ENCODE results near the gene PERM1. TPM values are rescaled to one million over a fixed set of nuclear protein-coding genes. Genes with fewer than 3 reads are reported as not detected.

Gene PERM1
- total and polyA plus RNA-seq, 2 donors (not counting 1 experiment from before 2014, with no cell fraction given): 0.03 to 0.17 TPM

DNA sequence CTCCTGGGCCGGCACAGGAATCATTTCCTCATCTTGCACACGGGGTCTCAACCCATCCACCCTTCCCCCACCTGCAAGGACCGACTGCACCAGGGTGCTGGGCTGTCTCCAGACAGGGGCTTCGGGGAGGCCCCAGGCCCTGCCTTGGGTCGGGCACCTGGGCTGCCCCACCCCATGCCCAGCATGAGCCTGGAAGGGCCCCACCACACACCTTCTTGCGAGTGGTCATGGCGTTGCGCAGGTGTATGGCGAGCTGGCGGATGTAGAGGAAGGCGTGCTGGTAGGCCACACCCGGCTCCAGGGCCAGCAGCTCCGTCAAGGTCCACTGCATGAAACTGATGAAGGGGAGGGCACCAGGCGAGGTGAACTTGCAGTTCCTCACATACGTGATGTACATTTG lies 29.7 kb downstream of the PERM1 start:
- H3K79me2 ChIP-seq (ENCODE audit: control insufficient read depth, insufficient read depth, low read length): peaks cover 2% of the 10 kb centered on the region
- no peaks in the 10 kb centered on the region for H3K27me3 ChIP-seq (ENCODE audit: control insufficient read depth, insufficient read depth, low read length)
- TF ChIP-seq CTCF (conservative IDR thresholded peaks at IDR 0.05 in 1 of 2, IDR thresholded peaks at IDR 0.05 in 1 of 2; ENCODE audit: low read depth in 1 of 2, low read length in 2 of 2) (no peak), EZH2 (IDR thresholded peaks at IDR 0.05; ENCODE audit: low read length, missing control alignments) (no peak)
- no peak overlapping the region for H2AFZ ChIP-seq (ENCODE audit: low read length)
- H3K4me1 ChIP-seq (ENCODE audit: control insufficient read depth, extremely low read depth, insufficient read depth, low read length): no peaks in the 10 kb centered on the region
- peaks cover 45% of the 10 kb centered on the region for H3K36me3 ChIP-seq (ENCODE audit: control insufficient read depth, insufficient read depth, low read length)
- H3K4me2 ChIP-seq (ENCODE audit: extremely low read depth, insufficient read depth, low read length): no peak overlapping the region
- no peak overlapping the region for H3K27ac ChIP-seq (ENCODE audit: insufficient read depth, low read length)
- DNase-seq (ENCODE audit: low read depth in 2 of 2): no peak
- H4K20me1 ChIP-seq (ENCODE audit: control insufficient read depth, extremely low read depth, insufficient read depth, low read length): no peaks in the 10 kb centered on the region
- H3K9me3 ChIP-seq (ENCODE audit: control insufficient read depth, insufficient read depth, low read depth, low read length): no peaks in the 10 kb centered on the region
- H3K4me3 ChIP-seq (replicated peaks in 1 of 4; ENCODE audit: control extremely low read depth in 1 of 4, insufficient read depth in 1 of 4, low read depth in 3 of 4, low read length in 4 of 4): no peak overlapping the region
- no peak overlapping the region for H3K9ac ChIP-seq (ENCODE audit: insufficient read depth, low read length)

- H3K9me3 ChIP-seq (ENCODE audit: control insufficient read depth, insufficient read depth, low read depth, low read length): no peaks in the 10 kb centered on the region
- no peak overlapping the region for H2AFZ ChIP-seq (ENCODE audit: low read length)
- H3K4me1 ChIP-seq (ENCODE audit: control insufficient read depth, extremely low read depth, insufficient read depth, low read length): no peaks in the 10 kb centered on the region
- H3K27me3 ChIP-seq (ENCODE audit: control insufficient read depth, insufficient read depth, low read length): no peaks in the 10 kb centered on the region
- DNase-seq (ENCODE audit: low read depth in 2 of 2): peak in 1 of 2 donors; percentile 44
- H3K9ac ChIP-seq (ENCODE audit: insufficient read depth, low read length): no peak overlapping the region
- H3K79me2 ChIP-seq (ENCODE audit: control insufficient read depth, insufficient read depth, low read length): no peaks in the 10 kb centered on the region
- peaks cover 46% of the 10 kb centered on the region for H3K36me3 ChIP-seq (ENCODE audit: control insufficient read depth, insufficient read depth, low read length)
- no peak overlapping the region for H3K27ac ChIP-seq (ENCODE audit: insufficient read depth, low read length)
- TF ChIP-seq CTCF (conservative IDR thresholded peaks at IDR 0.05 in 1 of 2, IDR thresholded peaks at IDR 0.05 in 1 of 2; ENCODE audit: low read depth in 1 of 2, low read length in 2 of 2) (peak; percentile 29 to 55), EZH2 (IDR thresholded peaks at IDR 0.05; ENCODE audit: low read length, missing control alignments) (no peak)
- H3K4me3 ChIP-seq (replicated peaks in 1 of 4; ENCODE audit: control extremely low read depth in 1 of 4, insufficient read depth in 1 of 4, low read depth in 3 of 4, low read length in 4 of 4): no peak overlapping the region
- H4K20me1 ChIP-seq (ENCODE audit: control insufficient read depth, extremely low read depth, insufficient read depth, low read length): no peaks in the 10 kb centered on the region
- no peak overlapping the region for H3K4me2 ChIP-seq (ENCODE audit: extremely low read depth, insufficient read depth, low read length)
Observed at GRCh38 chr1:951364-951763, 30.5 kb downstream of the PERM1 start.

DNA sequence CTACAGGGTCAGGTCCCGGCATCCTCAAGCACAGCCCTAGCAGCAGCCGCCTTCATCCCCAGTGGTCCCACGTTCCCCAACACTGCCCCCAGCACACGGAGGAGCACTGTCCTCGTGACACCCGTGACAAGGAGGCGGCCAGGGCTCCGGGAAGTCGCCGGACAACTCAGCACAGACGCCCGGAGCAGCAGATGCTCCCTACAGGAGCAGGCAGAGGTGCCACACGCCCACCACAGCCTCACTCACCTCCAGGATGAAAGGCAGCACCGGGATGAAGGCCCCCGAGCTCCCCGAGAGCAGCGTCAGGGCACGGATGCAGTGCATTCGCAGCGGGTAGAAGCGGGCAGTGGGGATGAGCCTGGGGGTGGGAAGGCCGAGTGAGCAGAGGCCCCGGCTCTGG lies 31.0 kb downstream of the PERM1 start:
- Histone ChIP-seq H3K27ac (ENCODE audit: insufficient read depth, low read length) (no peak overlapping the region), H3K79me2 (ENCODE audit: control insufficient read depth, insufficient read depth, low read length) (no peaks in the 10 kb centered on the region), H4K20me1 (ENCODE audit: control insufficient read depth, extremely low read depth, insufficient read depth, low read length) (no peaks in the 10 kb centered on the region), H3K9me3 (ENCODE audit: control insufficient read depth, insufficient read depth, low read depth, low read length) (no peaks in the 10 kb centered on the region), H3K4me2 (ENCODE audit: extremely low read depth, insufficient read depth, low read length) (no peak overlapping the region), H3K9ac (ENCODE audit: insufficient read depth, low read length) (no peak overlapping the region), H3K36me3 (ENCODE audit: control insufficient read depth, insufficient read depth, low read length) (peaks cover 46% of the 10 kb centered on the region), H3K4me3 (replicated peaks in 1 of 4; ENCODE audit: control extremely low read depth in 1 of 4, insufficient read depth in 1 of 4, low read depth in 3 of 4, low read length in 4 of 4) (no peak overlapping the region), H3K4me1 (ENCODE audit: control insufficient read depth, extremely low read depth, insufficient read depth, low read length) (no peaks in the 10 kb centered on the region), H3K27me3 (ENCODE audit: control insufficient read depth, insufficient read depth, low read length) (no peaks in the 10 kb centered on the region), H2AFZ (ENCODE audit: low read length) (no peak overlapping the region)
- no peak for DNase-seq (ENCODE audit: low read depth in 2 of 2)
- TF ChIP-seq EZH2 (IDR thresholded peaks at IDR 0.05; ENCODE audit: low read length, missing control alignments) (no peak), CTCF (conservative IDR thresholded peaks at IDR 0.05 in 1 of 2, IDR thresholded peaks at IDR 0.05 in 1 of 2; ENCODE audit: low read depth in 1 of 2, low read length in 2 of 2) (no peak)
